ENCODE measurements around the gene DNAJC5.
"Not testable (repeated sequence)": the region's sequence is repeated elsewhere in the genome, so short reads cannot be mapped to it uniquely, and the experiment has no call there.

DNAJC5 gene

GRCh38 chr20:63861365-63861934 lies 33.5 kb upstream of the DNAJC5 start, which contains the start of gene ABHD16B:
Gene ABHD16B (plus strand): TSS chr20:63861498. CDS start chr20:63861541, 43 bp downstream.
- no peak for DNase-seq (ENCODE audit: low spot score)

DNA sequence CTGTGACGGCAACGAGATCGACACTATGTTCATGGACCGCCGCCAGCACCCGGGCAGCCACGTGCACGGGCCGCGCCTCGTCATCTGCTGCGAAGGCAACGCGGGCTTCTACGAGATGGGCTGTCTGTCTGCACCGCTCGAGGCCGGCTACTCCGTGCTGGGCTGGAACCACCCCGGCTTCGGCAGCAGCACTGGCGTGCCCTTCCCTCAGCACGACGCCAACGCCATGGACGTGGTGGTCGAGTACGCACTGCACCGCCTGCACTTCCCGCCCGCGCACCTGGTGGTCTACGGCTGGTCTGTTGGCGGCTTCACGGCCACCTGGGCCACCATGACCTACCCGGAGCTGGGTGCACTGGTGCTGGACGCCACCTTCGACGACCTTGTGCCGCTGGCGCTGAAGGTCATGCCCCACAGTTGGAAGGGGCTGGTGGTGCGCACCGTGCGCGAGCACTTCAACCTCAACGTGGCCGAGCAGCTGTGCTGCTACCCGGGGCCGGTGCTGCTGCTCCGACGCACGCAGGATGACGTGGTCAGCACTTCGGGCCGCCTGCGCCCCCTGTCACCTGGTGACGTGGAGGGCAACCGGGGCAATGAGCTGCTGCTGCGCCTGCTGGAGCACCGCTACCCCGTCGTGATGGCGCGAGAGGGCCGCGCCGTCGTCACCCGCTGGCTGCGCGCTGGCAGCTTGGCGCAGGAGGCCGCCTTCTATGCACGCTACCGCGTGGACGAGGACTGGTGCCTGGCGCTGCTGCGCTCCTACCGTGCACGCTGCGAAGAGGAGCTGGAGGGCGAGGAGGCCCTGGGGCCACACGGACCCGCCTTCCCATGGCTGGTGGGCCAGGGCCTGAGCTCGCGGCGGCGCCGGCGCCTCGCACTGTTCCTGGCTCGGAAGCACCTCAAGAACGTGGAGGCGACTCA lies 32.7 kb upstream of the DNAJC5 start:
- no peak for DNase-seq (ENCODE audit: low spot score)

GRCh38 chr20:63863021-63863797 lies 31.7 kb upstream of the DNAJC5 start:
- no peak for DNase-seq (ENCODE audit: low spot score)

GRCh38 chr20:63863798-63864544 lies 31.0 kb upstream of the DNAJC5 start:
- peak; percentile 89 for DNase-seq (ENCODE audit: low spot score)

- no peak for DNase-seq (ENCODE audit: low spot score)
These were observed 30.4 kb upstream of the DNAJC5 start for GRCh38 chr20:63864545-63864977.

DNA sequence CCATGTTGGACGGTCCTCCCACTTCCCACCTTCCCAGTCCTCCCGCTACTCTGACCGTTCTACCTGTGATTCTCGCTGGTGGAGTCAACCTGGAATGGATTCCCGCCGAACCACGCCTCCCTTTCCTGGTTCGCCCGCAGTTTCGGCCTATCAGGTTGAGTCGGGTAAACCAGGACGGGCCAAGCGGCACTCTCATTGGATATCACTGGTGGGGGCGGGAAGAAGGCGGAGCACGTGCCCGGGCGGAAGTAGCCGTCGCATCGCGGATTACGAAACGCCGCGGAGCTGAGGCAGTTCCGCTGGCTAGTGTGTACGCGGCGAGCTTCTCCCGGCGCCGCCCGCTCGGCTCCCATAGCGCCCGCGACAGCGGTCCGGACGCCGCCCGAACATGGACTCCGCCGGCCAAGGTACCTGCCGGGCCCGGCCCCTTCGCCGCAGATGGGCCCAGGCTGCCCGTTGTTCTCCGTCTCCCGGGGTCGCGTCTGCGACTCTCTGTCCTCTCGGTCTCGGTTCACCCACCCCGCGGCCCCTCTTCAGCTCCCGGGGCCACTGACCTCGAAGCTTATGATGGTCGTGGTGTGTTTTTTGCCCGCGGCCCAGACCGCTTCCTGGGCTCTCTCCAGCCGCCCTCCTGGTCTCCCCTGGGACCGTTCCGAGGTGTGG lies 29.8 kb upstream of the DNAJC5 start, which contains the start of gene TPD52L2:
TSS of gene TPD52L2 (plus strand) at position 293 of the 663 bp plus-strand sequence. CDS start at position 389, 96 bp downstream.
- peak; percentile 98 for DNase-seq (ENCODE audit: low spot score)

- not testable (repeated sequence) for DNase-seq (ENCODE audit: low spot score)
These were observed 27.9 kb upstream of the DNAJC5 start for GRCh38 chr20:63867042-63867441.

GRCh38 chr20:63868264-63868663 lies 26.7 kb upstream of the DNAJC5 start:
- DNase-seq (ENCODE audit: low spot score): no peak

- no peak for DNase-seq (ENCODE audit: low spot score)
These were observed 21.4 kb upstream of the DNAJC5 start for GRCh38 chr20:63873477-63873971.

- DNase-seq (ENCODE audit: low spot score): not testable (repeated sequence)
These were observed 20.7 kb upstream of the DNAJC5 start for GRCh38 chr20:63874241-63874640.

DNA sequence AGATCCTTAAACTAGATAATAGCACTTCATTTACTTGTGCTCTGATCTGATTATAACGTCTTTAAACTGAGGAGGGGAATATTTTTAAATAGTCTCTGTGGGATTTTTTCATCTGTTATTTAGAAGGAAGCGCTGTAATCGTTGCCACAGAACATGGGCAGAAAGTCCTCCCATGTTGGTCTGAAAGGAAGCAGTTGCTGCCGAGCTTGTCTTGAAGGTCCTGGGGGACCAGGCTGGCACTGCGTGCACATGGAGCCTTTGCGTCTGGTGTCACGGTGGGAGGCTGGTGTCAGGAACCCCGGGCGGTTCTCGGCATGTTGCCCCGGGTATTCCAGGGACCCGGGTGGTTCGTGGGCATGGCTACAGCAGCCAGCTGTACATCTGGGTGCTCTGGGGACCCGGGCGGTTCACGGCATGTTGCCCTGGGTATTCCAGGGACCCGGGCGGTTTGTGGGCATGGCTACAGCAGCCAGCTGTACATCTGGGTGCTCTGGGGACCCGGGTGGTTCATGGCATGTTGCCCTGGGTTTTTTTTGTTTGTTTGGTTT lies 18.4 kb upstream of the DNAJC5 start:
- peak; percentile 28 for DNase-seq (ENCODE audit: low spot score)

DNA sequence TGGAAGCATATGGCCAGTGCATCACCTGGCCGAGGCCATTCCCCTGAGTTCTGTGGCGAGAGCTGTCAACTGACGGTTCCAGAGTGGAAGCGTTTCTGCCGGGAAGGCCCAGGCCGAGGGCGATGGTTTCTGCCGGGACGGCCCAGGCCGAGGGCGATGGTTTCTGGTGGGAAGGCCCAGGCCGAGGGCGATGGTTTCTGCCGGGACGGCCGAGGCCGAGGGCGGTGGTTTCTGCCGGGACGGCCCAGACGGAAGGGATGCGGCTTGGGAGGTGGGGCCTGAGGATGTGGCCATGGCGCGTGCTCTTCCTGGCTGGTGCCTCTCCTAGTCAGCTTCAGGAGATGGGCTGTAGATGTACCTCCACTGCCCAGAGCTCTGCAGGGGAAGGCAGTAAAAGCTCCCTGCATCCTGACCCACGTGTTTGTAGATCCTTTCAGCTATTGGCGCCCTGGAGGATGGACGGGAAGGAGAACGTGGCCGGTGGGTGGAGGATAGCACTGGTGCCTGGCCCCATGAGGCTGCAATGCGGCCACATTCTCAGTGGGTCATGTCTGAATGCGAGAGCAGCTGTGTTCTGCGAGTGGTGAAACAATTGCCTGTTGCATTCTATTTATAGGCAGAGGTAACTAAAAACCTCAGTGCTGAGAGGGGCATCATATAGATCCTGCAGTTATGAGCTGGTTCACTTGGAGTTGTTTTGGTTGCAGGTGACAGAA lies 17.0 kb upstream of the DNAJC5 start:
- peak; percentile 13 for DNase-seq (ENCODE audit: low spot score)

GRCh38 chr20:63878899-63879663 lies 15.8 kb upstream of the DNAJC5 start:
- peak; percentile 18 for DNase-seq (ENCODE audit: low spot score)

GRCh38 chr20:63880901-63881300 lies 14.0 kb upstream of the DNAJC5 start:
- not testable (repeated sequence) for DNase-seq (ENCODE audit: low spot score)

DNA sequence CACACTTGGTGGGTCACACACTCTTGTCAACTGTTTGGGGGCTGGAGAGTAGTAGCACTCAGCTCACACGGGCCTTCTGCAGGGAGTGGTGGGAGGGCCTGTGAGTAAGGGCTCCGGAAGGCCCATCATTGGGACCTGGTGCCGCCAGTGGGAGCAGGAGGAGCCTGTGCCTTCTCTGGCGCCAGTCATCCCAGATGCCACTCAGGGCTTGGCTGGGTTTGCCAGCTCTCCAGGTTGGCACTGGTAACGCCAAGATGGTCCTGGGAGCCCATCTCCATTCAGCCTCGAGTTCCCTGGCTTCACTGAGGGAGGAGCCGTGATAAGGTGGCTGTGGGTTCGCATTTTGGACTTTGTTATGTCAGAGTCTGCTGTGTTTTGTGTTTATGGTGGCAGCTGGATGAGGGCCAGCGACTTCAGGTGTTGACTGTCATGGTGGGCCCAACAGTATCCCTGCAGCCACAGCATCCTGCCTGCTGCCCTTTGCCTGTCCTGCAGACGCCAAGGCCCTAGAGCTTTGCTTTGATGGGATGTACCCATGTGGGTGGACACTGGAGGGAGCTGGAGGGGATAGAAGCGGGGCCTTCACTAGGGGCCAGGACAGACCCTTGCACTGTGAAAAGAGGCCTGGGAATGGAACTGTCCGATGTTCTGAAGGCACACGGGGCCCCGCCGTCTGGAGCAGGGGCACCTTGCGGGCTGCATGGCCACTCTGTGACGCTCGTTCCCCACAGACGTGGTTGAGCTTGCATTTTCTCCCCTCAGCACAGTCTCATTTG lies 13.3 kb upstream of the DNAJC5 start:
- peak; percentile 15 for DNase-seq (ENCODE audit: low spot score)

DNA sequence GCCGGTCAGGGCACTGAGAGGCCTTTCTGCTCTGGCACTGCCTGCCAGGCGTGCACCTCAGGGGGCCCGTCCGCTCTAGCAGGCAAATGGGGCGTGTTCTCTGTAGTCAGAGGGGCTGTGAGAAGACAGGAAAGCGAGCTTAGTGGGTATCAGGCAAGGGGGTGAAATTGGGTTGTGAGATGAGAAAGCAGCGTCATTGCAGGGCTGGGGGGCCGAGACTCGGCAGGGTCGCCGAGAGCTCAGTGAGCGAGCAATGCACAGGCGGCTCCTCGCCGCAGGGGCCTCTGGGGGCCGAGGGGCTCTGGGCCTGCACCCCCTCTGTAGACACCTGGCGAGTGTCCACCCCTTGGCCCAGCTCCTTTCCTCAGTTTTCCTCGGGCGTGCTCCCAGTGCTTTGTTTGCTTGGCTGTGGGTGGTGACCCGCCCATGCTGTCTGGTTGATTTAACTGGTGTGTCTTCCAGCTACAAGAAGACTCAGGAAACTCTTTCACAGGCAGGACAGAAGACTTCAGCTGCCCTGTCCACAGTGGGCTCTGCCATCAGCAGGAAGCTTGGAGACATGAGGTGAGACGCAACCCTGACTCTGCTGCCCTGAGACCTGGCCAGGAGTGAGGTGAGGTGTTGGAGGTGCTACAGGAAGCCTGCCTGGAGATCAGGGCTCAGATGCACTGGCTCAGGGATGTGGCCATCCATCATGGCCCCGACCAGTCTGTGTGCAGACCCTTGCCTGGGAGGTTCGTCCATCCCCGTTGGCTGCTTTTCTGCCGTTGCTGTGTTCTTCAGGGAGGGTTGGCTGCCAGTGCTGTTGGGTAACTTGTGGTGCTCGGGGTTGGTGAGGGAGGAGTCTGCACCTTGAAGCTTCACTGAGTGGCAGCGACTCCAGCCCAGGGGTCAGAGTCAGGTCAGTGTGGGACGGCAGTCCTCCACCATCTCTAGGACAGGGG lies 12.4 kb upstream of the DNAJC5 start:
- DNase-seq (ENCODE audit: low spot score): peak; percentile 18

GRCh38 chr20:63883201-63883593 lies 11.7 kb upstream of the DNAJC5 start:
- peak; percentile 14 for DNase-seq (ENCODE audit: low spot score)

Data from D341Med (cell line).